ENCODE measurements around the gene CASP1. TPM values are rescaled to one million over a fixed set of nuclear protein-coding genes. Genes with fewer than 3 reads are reported as not detected.
A peak's percentile ranks its signal among the peaks of the same experiment; 100 is the strongest.
"Not testable (repeated sequence)": the region's sequence is repeated elsewhere in the genome, so short reads cannot be mapped to it uniquely, and the experiment has no call there.

Gene CASP1
- total RNA-seq, result 22.7 and 25.4 TPM in 2 replicates

DNA sequence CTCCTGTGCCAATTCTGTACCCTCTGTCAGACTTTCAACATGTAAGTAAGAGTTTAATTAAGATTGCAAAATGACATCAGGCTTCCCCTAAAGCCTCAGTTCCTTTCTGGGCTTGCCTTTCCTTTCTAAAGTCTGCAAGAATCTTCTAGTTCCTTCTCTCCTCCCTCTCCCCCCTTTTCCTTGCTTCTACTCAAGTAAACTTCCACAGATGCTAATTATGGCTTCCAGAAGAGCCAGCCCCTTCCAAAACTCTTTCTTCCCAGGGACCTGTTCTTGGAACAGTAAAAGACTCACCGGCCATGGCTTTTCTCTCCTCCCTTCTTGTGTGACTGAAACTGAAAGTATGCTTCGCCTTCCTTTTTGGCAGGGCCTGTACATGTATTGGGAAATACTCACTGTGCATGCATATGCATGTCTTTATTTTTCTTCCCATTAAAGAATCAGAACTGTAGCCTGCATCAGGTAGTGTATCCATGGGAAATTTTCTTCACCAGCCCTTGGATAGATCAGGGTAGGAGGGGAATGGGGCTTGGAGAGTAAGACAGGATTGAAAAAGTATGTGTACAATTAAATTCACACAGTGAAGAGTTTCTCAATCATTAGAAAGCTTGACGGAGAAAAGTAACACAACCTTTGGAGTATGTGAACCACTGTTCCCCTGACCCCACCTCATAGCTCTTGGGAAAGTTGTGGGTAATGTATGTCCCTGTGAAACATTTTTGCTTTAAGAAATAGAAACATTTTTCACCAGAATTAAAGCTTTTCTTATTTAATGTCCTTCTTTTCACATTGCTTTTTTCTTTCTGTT lies at the start of gene CASP1:
Gene CASP1, minus strand, starts transcription at position 332 of the 808 bp plus-strand sequence. Its CDS starts 31 bp downstream, at position 301.
- peak; percentile 42 to 45 for DNase-seq (ENCODE audit: low read depth in 2 of 2)

DNA sequence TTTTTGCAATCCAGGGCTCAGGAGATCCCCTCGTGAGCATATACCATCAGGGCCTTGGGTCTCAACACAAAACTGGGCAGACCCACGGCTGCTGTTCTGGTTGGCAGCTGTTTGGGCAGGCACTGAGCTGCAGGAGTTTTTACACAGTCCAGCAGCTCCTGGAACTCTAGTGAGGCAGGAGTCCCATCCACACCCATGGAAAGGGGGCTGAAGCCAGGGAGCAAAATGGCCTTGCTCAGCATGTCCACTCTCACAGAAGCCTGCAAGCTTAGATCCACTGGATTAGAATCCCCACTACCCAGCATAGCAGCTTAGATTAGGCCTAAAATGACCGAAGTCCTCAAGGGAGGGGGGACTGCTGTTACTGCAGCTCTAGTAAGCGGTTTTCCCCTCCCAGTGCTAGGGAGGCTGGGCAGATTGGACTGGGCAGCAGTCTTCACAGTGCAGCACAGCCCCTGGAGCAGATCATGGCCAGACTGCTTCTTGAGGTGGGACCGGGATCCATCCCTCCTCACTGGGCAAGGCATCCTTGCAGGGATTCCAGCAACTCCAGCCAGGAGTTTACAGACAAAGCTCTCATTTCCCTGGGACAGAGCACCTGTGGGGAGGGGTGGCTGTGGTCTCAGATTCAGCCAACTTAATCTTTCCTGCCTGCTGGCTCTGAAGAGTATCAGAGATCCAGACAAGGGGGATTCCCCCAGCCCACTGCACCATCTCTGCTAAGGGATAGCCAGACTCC lies 46.6 kb upstream of the CASP1 start:
- DNase-seq (ENCODE audit: low read depth in 2 of 2), result no peak

DNA sequence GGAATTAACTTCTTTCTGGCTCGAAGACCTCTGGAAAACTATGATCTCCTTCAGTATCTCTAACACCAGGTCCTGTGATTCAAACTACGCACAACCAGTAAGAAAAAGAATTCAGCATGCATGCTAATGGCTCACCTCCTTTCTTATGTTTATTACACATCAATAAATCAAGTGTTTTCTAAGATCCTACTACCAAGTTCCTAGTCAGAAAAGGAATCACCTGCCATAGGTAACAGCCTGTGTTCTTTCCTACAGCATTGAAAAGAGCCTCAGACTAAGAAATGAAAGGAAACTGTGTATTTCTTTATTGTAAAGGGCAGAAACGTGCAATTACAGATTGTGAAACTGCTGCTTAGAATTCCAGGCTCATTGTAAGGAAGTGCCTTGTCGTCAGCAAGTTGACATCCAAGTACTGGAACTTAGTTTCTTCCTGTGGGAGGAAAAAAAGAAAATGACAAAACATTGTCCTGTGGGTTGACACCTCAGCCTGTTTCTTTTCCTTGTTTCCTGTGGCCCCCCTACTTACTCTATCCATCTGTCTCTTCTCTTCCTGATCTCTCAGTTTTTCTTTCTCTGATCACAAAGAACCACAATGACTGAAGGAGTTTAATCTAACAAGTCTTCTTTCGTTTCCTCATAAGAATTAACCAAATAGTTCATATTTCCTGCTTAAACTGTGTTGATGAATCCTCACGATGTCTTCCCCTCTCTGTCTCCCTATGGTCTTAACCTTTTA lies 45.4 kb upstream of the CASP1 start:
- peak in 1 of 2 donors; percentile 9 for DNase-seq (ENCODE audit: low read depth in 2 of 2)

DNA sequence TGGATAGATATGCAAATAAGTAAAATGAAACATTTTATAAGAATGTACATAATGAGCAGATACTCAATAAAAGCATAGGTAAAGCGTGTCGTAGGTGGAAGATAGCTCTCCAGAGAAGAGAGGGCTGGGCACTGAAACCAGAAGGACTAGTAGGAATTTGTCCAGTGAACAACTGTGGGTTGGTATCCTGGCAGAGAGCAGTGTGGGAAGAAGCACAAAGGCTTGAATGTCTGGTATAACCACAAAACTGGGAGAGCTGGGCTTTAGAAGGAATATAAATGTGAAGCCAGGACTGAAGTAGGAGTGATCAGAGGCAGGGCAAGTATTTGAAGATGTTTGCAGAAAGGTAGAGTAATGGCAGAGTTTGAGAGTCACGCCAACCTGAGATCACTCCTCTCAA lies 43.3 kb upstream of the CASP1 start:
- DNase-seq (ENCODE audit: low read depth in 2 of 2), result no peak

DNA sequence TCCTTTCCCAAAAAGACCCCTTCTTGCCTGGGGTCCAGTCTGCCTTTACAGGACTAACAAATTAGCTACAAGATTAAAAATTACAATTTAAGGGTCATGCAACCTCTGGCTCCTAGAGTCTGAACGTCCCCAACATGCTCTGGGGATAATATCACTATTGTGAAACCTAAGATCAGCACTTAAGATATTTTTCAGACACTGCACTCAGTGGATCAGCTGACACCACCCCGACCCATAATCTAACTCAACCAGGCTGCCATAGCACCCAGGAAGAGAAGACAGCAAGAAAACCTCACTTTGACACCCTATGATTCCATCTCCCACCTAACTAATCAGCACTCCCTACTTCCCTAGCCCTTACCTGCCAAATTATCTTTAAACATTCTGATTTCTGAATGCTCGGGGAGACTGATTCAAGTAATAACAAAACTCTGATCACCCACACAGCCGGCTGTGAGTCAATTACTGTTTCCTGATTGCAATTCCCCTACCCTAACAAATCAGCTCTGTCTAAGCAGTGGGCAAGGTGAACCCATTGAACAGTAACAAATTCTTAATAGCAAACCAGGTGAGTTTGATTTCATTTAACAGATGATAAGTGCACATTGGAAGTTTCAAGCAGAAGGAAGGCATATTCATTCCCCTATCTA lies 42.3 kb upstream of the CASP1 start:
- DNase-seq (ENCODE audit: low read depth in 2 of 2), result not testable (repeated sequence)

DNA sequence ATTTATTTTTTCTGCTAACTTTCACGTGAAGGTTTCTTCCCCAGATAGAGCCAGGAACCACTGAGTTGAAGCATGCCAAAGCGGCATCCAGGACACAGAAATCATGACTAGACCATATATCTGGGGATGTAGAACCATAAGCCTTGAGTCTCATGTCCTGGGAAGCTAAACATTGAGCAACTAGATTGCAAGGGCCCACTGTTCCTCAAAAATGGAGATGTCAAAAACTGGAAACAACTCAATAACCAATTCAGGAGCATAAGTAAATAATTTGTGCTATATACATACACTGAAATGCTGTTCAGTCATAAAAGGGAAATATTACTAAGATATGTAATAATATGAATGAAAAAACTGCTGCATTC lies 39.2 kb upstream of the CASP1 start:
- no peak for DNase-seq (ENCODE audit: low read depth in 2 of 2)

DNA sequence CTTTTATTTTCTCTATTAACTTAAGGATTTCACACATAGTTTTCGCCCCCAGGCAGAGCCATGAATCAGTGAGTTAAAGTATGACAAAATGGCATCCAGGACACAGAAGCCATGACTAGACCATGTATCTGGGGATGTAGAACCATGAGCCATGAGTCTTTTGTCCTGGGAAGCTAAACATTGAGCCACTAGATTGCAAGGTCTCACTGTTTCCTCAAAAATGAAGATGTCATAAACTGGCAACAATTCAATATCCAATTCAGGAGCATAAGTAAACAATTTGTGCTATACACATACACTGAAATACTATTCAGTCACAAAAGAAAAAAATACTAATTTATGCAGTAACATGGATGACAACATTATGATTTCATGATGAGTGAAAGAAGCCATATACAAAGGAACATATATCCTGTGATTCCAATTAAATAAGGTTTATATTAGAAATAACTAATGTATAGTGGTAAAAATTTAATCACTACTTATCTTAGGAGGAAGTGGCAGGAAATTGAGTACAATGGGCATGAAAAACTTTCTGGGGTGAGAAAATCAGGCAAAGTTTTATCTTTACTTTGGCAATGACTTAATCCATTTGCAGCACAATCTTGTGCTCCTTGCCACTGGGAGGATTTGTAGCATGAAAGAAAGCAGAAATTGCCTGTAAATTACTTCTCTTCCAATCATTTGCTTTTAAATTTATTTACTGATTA lies 38.7 kb upstream of the CASP1 start:
- peak in 1 of 2 donors; percentile 69 for DNase-seq (ENCODE audit: low read depth in 2 of 2)

DNA sequence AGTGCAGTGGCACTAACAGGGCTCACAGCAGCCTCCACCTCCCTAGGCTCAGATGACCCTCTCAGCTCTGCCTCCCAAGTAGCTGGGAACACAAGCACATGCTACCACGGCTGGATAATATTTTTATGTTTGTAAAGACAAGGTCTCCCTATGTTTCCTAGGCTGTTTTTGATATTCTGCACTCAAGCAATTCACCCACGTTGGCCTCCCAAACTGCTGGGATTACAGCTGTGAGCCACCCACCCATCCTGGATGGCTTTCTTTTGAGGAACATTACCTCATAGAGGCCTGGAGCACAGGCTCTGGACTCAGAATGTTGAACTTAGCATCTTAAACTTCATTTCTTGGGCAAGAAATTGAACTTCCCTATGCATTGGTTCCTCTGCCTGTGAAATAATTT lies 37.1 kb upstream of the CASP1 start:
- DNase-seq (ENCODE audit: low read depth in 2 of 2), result not testable (repeated sequence)

DNA sequence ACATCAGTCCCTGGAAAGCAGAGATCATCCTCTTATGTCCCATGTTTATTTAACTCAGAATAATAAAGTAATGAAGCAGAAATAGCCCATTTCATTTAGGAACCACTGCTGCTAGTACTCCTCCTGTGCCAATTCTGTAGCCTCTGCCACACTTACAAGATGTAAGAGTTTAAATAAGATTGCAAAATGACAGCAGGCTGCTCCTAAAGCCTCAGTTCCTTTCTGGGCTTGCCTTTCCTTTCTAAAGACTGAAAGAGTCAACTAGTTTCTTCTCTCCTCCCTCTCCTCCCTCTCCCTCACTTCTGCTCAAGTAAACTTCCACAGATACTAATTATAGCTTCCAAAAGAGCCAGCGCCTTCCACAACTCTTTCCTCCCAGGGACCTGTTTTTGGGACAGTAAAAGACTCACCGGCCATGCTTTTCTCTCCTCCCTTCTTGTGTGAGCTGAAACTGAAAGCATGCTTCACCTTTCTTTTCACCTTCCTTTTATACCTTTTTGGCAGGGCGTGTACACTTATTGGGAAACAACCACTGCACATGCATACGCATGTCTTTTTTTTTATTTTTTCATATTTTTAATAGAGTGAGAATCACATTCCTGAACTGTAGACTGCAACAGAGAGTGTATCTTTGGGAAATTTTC lies 36.3 kb upstream of the CASP1 start:
- DNase-seq (ENCODE audit: low read depth in 2 of 2), result no peak

DNA sequence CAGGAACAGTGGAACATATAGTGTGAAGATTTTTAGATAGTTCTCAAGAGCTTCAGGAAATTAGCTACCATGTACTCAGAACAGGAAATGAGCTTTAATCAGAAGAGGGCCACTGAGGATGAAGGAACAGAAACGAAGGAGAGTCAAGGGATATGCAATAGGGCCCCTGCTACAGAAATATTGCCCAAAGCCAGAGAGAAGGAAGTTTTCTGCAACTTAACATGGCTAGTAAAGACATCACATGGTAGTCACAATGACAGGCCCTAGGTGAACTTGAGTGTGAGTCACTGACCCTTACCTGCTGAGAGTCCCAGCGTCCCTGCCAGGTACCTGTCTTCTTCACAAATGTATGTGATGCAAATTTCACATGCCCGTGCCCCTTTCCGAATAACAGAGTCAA lies 35.4 kb upstream of the CASP1 start:
- no peak for DNase-seq (ENCODE audit: low read depth in 2 of 2)

DNA sequence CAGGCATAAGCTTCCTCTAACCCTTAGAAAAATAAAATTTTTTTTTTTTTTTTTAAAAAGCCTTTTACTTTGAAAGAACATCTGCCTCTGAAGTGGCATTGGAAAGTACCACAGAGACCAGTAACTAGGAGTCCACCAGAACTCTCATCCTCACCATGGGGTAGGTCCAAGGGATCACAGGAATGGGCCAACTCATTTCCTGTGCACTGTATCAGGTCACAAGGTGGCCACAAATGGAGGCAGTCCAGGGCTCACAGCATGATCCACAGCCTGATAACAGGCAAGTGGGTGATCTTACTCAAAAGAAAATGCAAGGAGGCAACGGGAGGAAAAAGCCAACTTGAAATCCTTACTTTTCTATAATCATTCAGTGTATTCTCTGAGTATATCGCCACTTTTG lies 34.8 kb upstream of the CASP1 start:
- not testable (repeated sequence) for DNase-seq (ENCODE audit: low read depth in 2 of 2)

DNA sequence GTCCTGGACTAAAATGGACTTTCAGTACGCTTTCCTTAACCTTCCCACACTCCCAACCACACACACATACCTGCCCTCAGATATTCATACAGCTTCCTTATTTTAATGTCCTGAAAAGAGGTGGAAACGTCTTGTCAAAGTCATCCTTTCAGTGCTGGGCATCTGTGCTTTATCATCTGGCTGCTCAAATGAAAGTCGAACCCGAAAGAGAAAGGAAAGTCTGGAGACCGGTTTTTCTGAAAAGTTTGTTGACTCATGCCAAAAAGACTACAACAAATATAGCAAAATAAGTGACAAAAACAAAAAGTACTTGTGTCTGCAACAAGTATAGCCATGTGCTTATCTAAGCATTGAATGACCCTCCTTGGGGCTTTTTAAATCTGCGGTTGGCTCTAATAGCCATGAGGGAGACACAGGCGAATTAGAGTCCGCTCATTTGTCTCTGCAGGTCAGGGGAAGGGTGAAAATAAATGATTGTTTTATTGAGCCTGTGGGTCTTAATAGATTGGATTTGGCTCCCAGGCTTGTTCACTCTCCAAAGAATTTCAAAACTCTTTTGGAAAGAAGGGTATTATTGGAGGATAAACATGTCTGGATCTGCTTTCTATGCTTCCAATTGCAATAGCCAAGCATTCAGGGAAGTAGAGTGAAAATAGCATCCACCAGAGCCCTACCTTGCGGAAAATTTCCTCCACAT lies 28.4 kb upstream of the CASP1 start:
- not testable (repeated sequence) for DNase-seq (ENCODE audit: low read depth in 2 of 2)

DNA sequence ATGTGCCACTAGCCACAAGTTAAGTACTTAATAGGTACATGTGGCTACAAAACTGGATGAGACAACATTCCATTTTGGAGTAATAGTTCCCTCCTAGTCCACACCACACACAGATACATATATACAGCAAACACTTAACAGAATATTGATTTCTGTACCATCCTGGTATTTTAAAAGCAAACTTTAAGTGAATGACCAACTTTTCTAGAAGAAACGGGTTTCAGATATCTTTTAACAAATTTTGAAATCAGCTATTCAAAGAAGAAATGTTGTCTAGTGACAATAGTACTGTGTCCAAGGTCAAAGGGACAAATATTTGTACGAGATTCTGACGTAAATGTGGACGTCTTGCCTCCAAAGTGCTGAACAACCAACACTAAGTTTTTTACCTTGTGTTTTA lies 22.5 kb upstream of the CASP1 start:
- DNase-seq (ENCODE audit: low read depth in 2 of 2), result no peak

DNA sequence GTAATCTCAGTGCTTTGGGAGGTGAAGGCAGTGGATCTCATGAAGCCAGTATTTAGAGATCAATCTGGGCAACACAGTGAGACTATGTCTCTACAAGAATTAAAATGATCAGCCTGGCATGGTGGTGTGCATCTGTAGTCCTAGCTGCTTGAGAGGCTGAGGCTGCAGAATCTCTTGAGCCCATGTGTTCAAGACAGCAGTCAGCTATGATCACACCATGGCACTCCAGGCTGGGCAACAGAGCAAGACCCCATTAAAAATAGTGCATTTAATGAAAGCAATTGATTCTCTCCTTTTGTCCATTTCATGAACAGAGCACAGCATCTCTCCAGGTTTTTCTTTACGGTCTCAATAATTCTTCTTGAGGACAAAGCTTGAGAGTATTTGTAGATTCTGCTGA lies 21.5 kb upstream of the CASP1 start:
- no peak for DNase-seq (ENCODE audit: low read depth in 2 of 2)

DNA sequence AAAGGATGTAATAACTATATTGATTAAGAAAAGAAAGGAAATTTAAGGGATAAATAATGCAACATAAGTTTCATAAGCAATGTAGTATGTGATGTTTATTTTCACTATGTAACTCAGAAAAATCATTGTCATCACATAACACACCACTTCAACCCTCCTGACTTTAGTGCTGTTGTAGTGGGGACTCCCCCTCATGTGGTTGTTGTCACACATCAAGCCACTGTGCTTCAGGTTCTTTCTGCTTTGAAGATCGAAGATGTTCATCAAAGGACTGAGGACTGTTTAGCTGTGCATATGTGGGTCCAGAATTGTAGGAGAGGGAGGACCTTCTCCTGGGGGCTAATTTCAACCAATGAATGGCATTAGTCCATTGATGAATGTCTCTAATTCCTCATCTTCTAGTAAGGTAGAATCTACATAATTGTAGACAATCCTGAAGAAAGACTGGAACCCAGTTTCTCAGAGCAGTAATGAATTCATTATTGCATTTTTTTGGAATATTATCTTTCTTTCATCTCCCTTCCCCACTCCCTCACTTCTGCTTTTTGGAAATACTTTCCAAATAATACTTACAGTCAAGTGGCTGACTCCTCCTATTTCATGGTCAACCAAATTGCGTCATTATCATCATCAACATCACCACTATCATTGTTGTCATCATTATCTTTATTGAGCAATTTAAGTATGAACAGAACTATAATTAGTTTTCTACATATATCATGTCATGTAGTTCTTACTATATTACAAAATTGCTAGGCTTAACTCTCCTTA lies 20.0 kb upstream of the CASP1 start:
- no peak for DNase-seq (ENCODE audit: low read depth in 2 of 2)

DNA sequence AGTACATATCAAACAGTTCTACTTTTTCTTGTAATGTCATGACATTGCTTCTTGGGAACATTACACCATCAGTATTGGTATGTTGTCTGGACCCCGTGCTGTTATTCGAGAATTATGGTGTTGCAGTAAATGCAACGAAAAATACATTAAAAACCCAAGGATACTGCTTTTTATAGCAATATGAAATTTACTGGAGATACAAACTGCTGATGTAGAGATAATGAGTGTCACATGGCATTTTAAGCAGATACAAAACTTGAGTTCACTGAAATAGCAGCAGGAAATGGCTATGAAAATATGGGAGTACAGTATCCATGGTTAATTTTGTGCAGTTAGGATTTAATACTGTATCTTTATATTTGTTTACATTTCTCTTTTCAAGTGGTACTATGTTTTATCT lies 17.5 kb upstream of the CASP1 start:
- DNase-seq (ENCODE audit: low read depth in 2 of 2), result no peak

DNA sequence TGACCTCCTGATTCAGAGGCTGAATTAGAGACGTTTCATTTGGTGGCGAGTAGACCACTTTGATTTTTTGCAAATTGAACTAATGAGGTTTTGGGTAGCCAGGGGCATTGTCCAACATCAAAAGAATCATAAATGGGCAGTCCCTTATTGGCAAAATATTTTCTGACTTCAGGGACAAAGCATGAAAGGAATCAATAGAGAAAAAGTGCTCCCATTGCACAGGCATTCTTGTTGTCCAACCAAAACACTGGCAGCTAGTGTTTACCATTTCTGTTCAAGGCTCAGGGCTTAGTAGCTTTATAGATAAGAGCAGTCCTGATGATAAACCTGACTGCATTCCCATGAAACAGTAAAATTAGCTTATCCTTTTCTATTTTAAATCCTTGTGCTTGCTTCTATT lies 16.6 kb upstream of the CASP1 start:
- DNase-seq (ENCODE audit: low read depth in 2 of 2), result no peak

DNA sequence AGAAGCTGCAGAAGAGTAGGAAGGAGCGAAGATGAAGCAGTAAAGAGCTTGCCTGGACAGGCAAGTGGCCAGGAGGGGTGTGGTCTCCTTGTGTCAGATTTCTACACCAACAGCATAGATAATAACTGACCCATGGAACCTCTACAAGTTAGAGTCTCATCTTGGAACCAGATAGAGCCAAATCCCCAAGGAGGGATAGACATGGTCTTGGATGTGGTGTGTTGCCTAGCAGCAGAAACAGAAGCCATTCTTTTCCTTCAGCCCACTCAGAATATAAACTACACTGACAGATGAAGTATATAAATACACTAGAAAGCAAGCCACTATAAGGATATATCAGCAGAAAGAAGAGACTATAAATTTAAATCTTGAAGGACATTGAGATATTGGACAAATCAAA lies 14.5 kb upstream of the CASP1 start:
- DNase-seq (ENCODE audit: low read depth in 2 of 2), result no peak

DNA sequence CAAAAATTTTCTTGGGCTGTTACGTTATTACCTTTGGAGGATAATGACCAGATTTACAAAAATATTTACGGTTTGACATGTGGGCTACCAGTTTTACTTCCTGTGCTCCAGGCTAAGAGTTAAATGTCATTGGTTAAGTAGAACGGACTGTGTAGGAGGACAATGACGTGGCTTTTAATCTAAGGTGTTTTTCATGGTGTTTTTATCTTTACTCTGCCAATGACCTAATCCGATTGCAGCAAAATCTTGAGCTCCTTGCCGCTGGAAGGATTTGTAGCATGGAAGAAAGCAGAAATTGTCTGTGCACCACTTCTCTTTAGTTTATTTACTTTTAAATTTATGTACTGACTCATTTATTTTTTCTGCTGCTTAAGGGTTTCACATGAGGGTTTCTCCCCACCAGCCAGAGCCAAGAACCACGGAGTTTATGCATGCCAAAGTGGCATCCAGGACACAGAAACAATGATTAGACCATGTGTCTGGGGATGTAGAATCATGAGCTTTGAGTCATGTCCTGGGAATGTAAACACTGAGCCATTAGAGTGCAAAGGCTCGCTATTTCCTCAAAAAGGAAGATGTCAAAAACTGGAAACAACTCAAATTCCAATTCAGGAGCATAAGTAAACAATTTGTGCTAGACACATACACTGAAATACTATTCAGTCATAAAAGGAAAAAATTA lies 12.1 kb upstream of the CASP1 start:
- DNase-seq (ENCODE audit: low read depth in 2 of 2), result peak; percentile 85 to 96

Data from dermis microvascular lymphatic vessel endothelial cell (primary cell).